Panc1 (cell line): ENCODE measurements around the gene SKA2. TPM values are rescaled to one million over a fixed set of nuclear protein-coding genes. Genes with fewer than 3 reads are reported as not detected.

ENCODE experiments used
- ATAC-seq: fragments of 200-7000 bp; cut with Tn5 transposase; 2 replicates; pipeline ENCODE4 v1.9.1; 2020; ENCODE audit warnings: mild to moderate bottlenecking, moderate library complexity
- BruUV-seq: library from RNA; stranded (reverse); fragments of 400-500 nt; replicated peaks from 2 replicates; lab custom pipeline; 2021; lab: Mats Ljungman, UMichigan
- CTCF ChIA-PET: fragments of 300-600 bp; sonication (Branson Sonifier 250); formaldehyde crosslinking; loops from one replicate; lab custom pipeline; 2022; ENCODE audit warnings: antibody characterized with exemption; lab: Charles Lee
- POLR2A ChIA-PET: fragments of 300-600 bp; sonication (Branson Sonifier 250); formaldehyde crosslinking; loops from one replicate; lab custom pipeline; 2022; ENCODE audit warnings: antibody characterized with exemption; lab: Charles Lee
- DNase-seq: peaks from one replicate; pipeline ENCODE4 v3.0.0-alpha.2; 2010; ENCODE audit warnings: low read depth, low spot score
- H3K27ac ChIP-seq: 2 replicates; pipeline ENCODE4 v1.5.1; 2011; ENCODE audit warnings: mild to moderate bottlenecking, low read length, inconsistent platforms
- H3K27me3 ChIP-seq: fragments of 200-500 bp; sonication (Bioruptor generic); 2 replicates; pipeline ENCODE4 v1.6.0; 2014; ENCODE audit warnings: low read length, inconsistent platforms; ENCODE audit not compliant: control insufficient read depth, insufficient read depth
- H3K36me3 ChIP-seq: fragments of 200-500 bp; sonication (Bioruptor generic); 2 replicates; pipeline ENCODE4 v1.5.1; 2014; ENCODE audit warnings: inconsistent platforms, mild to moderate bottlenecking, low read length, moderate library complexity; ENCODE audit not compliant: control insufficient read depth, insufficient read depth
- H3K4me1 ChIP-seq: 2 replicates; pipeline ENCODE4 v1.5.1; 2011; ENCODE audit warnings: inconsistent platforms, mild to moderate bottlenecking, low read length, moderate library complexity; ENCODE audit not compliant: control insufficient read depth, insufficient read depth
- H3K4me3 ChIP-seq, 2 experiments: 2 replicates each; pipeline ENCODE4 v1.5.1; 2011 to 2012; ENCODE audit warnings: low read depth in 2 of 2, low read length in 2 of 2, mild to moderate bottlenecking in 2 of 2, inconsistent platforms in 1 of 2, moderate library complexity in 1 of 2
- H3K9me3 ChIP-seq: fragments of 200-500 bp; sonication (Bioruptor generic); 2 replicates; pipeline ENCODE4 v1.5.1; 2014; ENCODE audit warnings: low read depth, mild to moderate bottlenecking, inconsistent platforms, low read length, moderate library complexity; ENCODE audit not compliant: control insufficient read depth, insufficient read depth
- CTCF ChIP-seq: fragments of 450-650 bp; IDR thresholded peaks from 2 replicates; pipeline ENCODE4 v1.5.1; 2017; ENCODE audit warnings: mild to moderate bottlenecking
- POLR2AphosphoS5 ChIP-seq: IDR thresholded peaks from 2 replicates; pipeline ENCODE4 v1.6.1; 2012; ENCODE audit warnings: mild to moderate bottlenecking, low read depth, low read length, moderate library complexity
- REST ChIP-seq, 2 experiments: IDR thresholded peaks; 2 replicates each; pipeline ENCODE4 v1.6.1; 2011 to 2012; ENCODE audit warnings: low read depth in 2 of 2, control low read depth in 1 of 2, low read length in 1 of 2, mild to moderate bottlenecking in 1 of 2, moderate library complexity in 1 of 2; ENCODE audit not compliant: insufficient read depth in 1 of 2
- SIN3A ChIP-seq: IDR thresholded peaks from 2 replicates; pipeline ENCODE4 v1.6.1; 2012; ENCODE audit warnings: low read depth, mild to moderate bottlenecking, low read length, moderate library complexity, borderline replicate concordance; ENCODE audit not compliant: insufficient read depth
- TCF7L2 ChIP-seq: IDR thresholded peaks from 2 replicates; pipeline ENCODE4 v1.6.1; 2011; ENCODE audit warnings: mild to moderate bottlenecking, low read depth, low read length, inconsistent platforms
- in situ Hi-C: cut with HindIII; loops from 2 replicates; pipeline ENCODE4 v1.10.0; 2016; ENCODE audit warnings: low sequenced_read_pairs, low pct_unique_long_range_greater_than_20kb
- intact Hi-C: fragments of 100-400 bp; cut with micrococcal nuclease; formaldehyde crosslinking; loops from one replicate; pipeline ENCODE4 v1.10.0; 2022; ENCODE audit not compliant: unreplicated experiment
- total RNA-seq: library from RNA; stranded (reverse); gene quantifications from one replicate; pipeline ENCODE4 v1.2.1, GENCODE V29; 2021; ENCODE audit not compliant: unreplicated experiment

The SKA2 gene
- total RNA-seq, 1 experiment from 2014 or later, result 30.3 TPM

GRCh38 chr17:59145571-59146096, 9.4 kb downstream of the SKA2 start:
- H3K36me3 ChIP-seq, result no peaks in the 10 kb centered on the region
- H3K9me3 ChIP-seq, result no peaks in the 10 kb centered on the region
- DNase-seq (no peak), ATAC-seq (no peak)
- H3K27me3 ChIP-seq, result no peaks in the 10 kb centered on the region
- no peak overlapping the region for H3K27ac ChIP-seq
- intact Hi-C loops, result no loop called here
- no TSS peak for BruUV-seq
- 0 out of 2 replicates have a peak, but pooled peaks cover 4% of the 10 kb centered on the region for H3K4me1 ChIP-seq
- CTCF ChIA-PET, result no interaction called here
- no peak for TF ChIP-seq TCF7L2
- TF ChIP-seq CTCF, result no peak
- TF ChIP-seq SIN3A, result no peak
- TF ChIP-seq REST (IDR thresholded peaks at IDR 0.05; ENCODE audit: insufficient read depth in 1 of 2, low read depth in 2 of 2, low read length in 1 of 2), result no peak
- no peak overlapping the region for H3K4me3 ChIP-seq
- POLR2A ChIA-PET, result no interaction called here
- in situ Hi-C loops, result no loop called here

GRCh38 chr17:59141860-59142259, 13.1 kb downstream of the SKA2 start:
- H3K27ac ChIP-seq, result no peak overlapping the region
- BruUV-seq, result TSS peak; percentile 72
- DNase-seq, result no peak

More at GRCh38 chr17:59141860-59142259, 13.1 kb downstream of the SKA2 start:
- TF ChIP-seq SIN3A (no peak), CTCF (no peak), REST (IDR thresholded peaks at IDR 0.05; ENCODE audit: insufficient read depth in 1 of 2, low read depth in 2 of 2, low read length in 1 of 2) (no peak), TCF7L2 (no peak), POLR2AphosphoS5 (no peak)
- in situ Hi-C loops, result no loop called here
- intact Hi-C loops, result no loop called here
- Histone ChIP-seq H3K9me3 (no peaks in the 10 kb centered on the region), H3K4me1 (no peaks in the 10 kb centered on the region), H3K36me3 (no peaks in the 10 kb centered on the region), H3K27me3 (no peaks in the 10 kb centered on the region), H3K4me3 (no peak overlapping the region)
- ATAC-seq, result no peak
- ChIA-PET CTCF (no interaction called here), POLR2A (no interaction called here)
